H1 (cell line): ENCODE results near the gene SVOPL. TPM values are rescaled to one million over a fixed set of nuclear protein-coding genes. Genes with fewer than 3 reads are reported as not detected.

Experiments used
- CTCF ChIA-PET: fragments of 300-600 bp; sonication (Branson Sonifier 250); formaldehyde crosslinking; loops from one replicate; lab custom pipeline; 2021; ENCODE audit not compliant: partially characterized antibody; lab: Charles Lee
- POLR2A ChIA-PET: fragments of 300-600 bp; sonication (Branson Sonifier 250); formaldehyde crosslinking; loops from one replicate; lab custom pipeline; 2021; ENCODE audit warnings: inconsistent platforms; ENCODE audit not compliant: partially characterized antibody; lab: Charles Lee
- DNase-seq, 2 experiments: peaks; one replicate each; pipeline versions ENCODE4 v3.0.0 to v3.0.0-alpha.2; 2010 to 2022; ENCODE audit warnings: low spot score in 2 of 2, low read depth in 1 of 2, mixed read lengths in 1 of 2
- FAIRE-seq: peaks from 2 replicates; lab custom pipeline; 2011; peaks lifted over from hg19 to GRCh38; lab: Jason Lieb, UNC
- H2AFZ ChIP-seq: 2 replicates; pipeline ENCODE4 v1.8.1; 2012; ENCODE audit warnings: low read length, inconsistent platforms
- H2AK5ac ChIP-seq: 2 replicates; pipeline ENCODE4 v1.6.1; 2013; ENCODE audit warnings: low read depth, low read length
- H2BK120ac ChIP-seq: replicated peaks from 2 replicates; pipeline ENCODE3; 2013; ENCODE audit warnings: low read depth, low read length, inconsistent platforms
- H2BK12ac ChIP-seq: 2 replicates; pipeline ENCODE4 v1.6.1; 2013; ENCODE audit warnings: low read depth, low read length
- H2BK15ac ChIP-seq: 2 replicates; pipeline ENCODE4 v1.6.1; 2013; ENCODE audit warnings: low read length
- H2BK20ac ChIP-seq: 2 replicates; pipeline ENCODE4 v1.6.1; 2013; ENCODE audit warnings: low read length
- H2BK5ac ChIP-seq: 2 replicates; pipeline ENCODE4 v1.6.1; 2013; ENCODE audit warnings: low read depth, low read length
- H3K14ac ChIP-seq: 2 replicates; pipeline ENCODE4 v1.6.1; 2013; ENCODE audit warnings: inconsistent platforms; ENCODE audit not compliant: insufficient read length
- H3K18ac ChIP-seq: 2 replicates; pipeline ENCODE4 v1.6.1; 2013; ENCODE audit warnings: low read length; ENCODE audit errors: extremely low read depth
- H3K23ac ChIP-seq: 2 replicates; pipeline ENCODE4 v1.6.1; 2013; ENCODE audit warnings: inconsistent platforms; ENCODE audit not compliant: insufficient read length
- H3K23me2 ChIP-seq: 2 replicates; pipeline ENCODE4 v1.6.1; 2013; ENCODE audit warnings: low read depth, low read length
- H3K27ac ChIP-seq: 2 replicates; pipeline ENCODE4 v1.6.1; 2011; ENCODE audit warnings: low read depth, low read length, inconsistent platforms
- H3K27me3 ChIP-seq, 4 experiments: replicated peaks in 1 of 4; 1 replicate in 1 of 4; 2 replicates in 3 of 4; pipeline versions ENCODE4 v1.6.1 to v1.8.1; 2011 to 2013; ENCODE audit warnings: low read length in 3 of 4, mild to moderate bottlenecking in 3 of 4, inconsistent platforms in 2 of 4, mixed read lengths in 2 of 4, moderate library complexity in 1 of 4; ENCODE audit not compliant: control insufficient read depth in 3 of 4, insufficient read depth in 3 of 4; ENCODE audit errors: extremely low read depth in 1 of 4
- H3K36me3 ChIP-seq, 4 experiments: 2 replicates each; pipeline versions ENCODE4 v1.6.1 to v1.8.1; 2011 to 2013; ENCODE audit warnings: mild to moderate bottlenecking in 4 of 4, low read length in 3 of 4, moderate library complexity in 2 of 4, control low read depth in 1 of 4, inconsistent platforms in 1 of 4; ENCODE audit not compliant: insufficient read depth in 4 of 4, control insufficient read depth in 2 of 4
- H3K4ac ChIP-seq: replicated peaks from 2 replicates; pipeline ENCODE3; 2013; ENCODE audit warnings: low read length, low read depth, mixed read lengths, inconsistent platforms; ENCODE audit not compliant: insufficient read length
- H3K4me1 ChIP-seq, 4 experiments: replicated peaks in 1 of 4; 1 replicate in 1 of 4; 2 replicates in 3 of 4; pipeline versions ENCODE4 v1.6.1 to v1.8.1; 2011 to 2013; ENCODE audit warnings: low read length in 3 of 4, inconsistent platforms in 2 of 4, mixed read lengths in 1 of 4; ENCODE audit not compliant: insufficient read depth in 4 of 4, control insufficient read depth in 3 of 4
- H3K4me2 ChIP-seq, 2 experiments: 2 replicates each; pipeline versions ENCODE4 v1.6.1 to v1.8.1; 2011 to 2013; ENCODE audit warnings: low read depth in 2 of 2, low read length in 2 of 2, control low read depth in 1 of 2, inconsistent platforms in 1 of 2, mild to moderate bottlenecking in 1 of 2; ENCODE audit not compliant: insufficient read depth in 1 of 2
- H3K4me3 ChIP-seq, 4 experiments: fragments of 200-600, 300-600 bp in 1 of 4; sonication (generic), shearing (Covaris generic), sonication (Bioruptor Twin) in 1 of 4; 2 replicates each; pipeline versions ENCODE4 v1.5.1 to v1.8.1; 2011 to 2016; ENCODE audit warnings: low read length in 4 of 4, low read depth in 3 of 4, control low read depth in 2 of 4, inconsistent platforms in 2 of 4, mild to moderate bottlenecking in 2 of 4, mixed read lengths in 1 of 4, moderate library complexity in 1 of 4; ENCODE audit not compliant: insufficient read depth in 2 of 4; ENCODE audit errors: extremely low read depth in 1 of 4
- H3K56ac ChIP-seq: replicated peaks from 2 replicates; pipeline ENCODE3; 2013; ENCODE audit warnings: low read depth, mild to moderate bottlenecking, mixed read lengths, low read length, inconsistent platforms; ENCODE audit not compliant: insufficient read length
- H3K79me1 ChIP-seq: 2 replicates; pipeline ENCODE4 v1.6.1; 2013; ENCODE audit warnings: low read depth, low read length, control low read depth
- H3K79me2 ChIP-seq, 2 experiments: 2 replicates each; pipeline versions ENCODE4 v1.6.1 to v1.8.1; 2012 to 2013; ENCODE audit warnings: low read length in 2 of 2, mild to moderate bottlenecking in 2 of 2, inconsistent platforms in 1 of 2; ENCODE audit not compliant: insufficient read depth in 2 of 2, control insufficient read depth in 1 of 2
- H3K9ac ChIP-seq, 4 experiments: replicated peaks in 1 of 4; 1 replicate in 1 of 4; 2 replicates in 3 of 4; pipeline versions ENCODE4 v1.6.1 to v1.8.1; 2011 to 2013; ENCODE audit warnings: low read depth in 3 of 4, low read length in 3 of 4, control low read depth in 2 of 4, mild to moderate bottlenecking in 2 of 4, moderate library complexity in 2 of 4, inconsistent platforms in 1 of 4; ENCODE audit errors: extremely low read depth in 1 of 4
- H3K9me3 ChIP-seq, 2 experiments: 2 replicates each; pipeline versions ENCODE4 v1.6.1 to v1.8.1; 2012 to 2013; ENCODE audit warnings: mild to moderate bottlenecking in 2 of 2, moderate library complexity in 2 of 2, control low read depth in 1 of 2, inconsistent platforms in 1 of 2, low read depth in 1 of 2, low read length in 1 of 2, mixed read lengths in 1 of 2; ENCODE audit not compliant: insufficient read depth in 2 of 2
- H4K20me1 ChIP-seq, 2 experiments: replicated peaks in 1 of 2; 2 replicates each; pipeline versions ENCODE3 to v1.8.1; 2011 to 2013; ENCODE audit warnings: inconsistent platforms in 2 of 2, low read length in 2 of 2, mild to moderate bottlenecking in 1 of 2; ENCODE audit not compliant: insufficient read depth in 2 of 2, control insufficient read depth in 1 of 2
- H4K5ac ChIP-seq: 2 replicates; pipeline ENCODE4 v1.6.1; 2013; ENCODE audit warnings: low read length, low read depth, mixed read lengths, inconsistent platforms; ENCODE audit not compliant: insufficient read length
- H4K8ac ChIP-seq: 2 replicates; pipeline ENCODE4 v1.8.0; 2013; ENCODE audit warnings: mild to moderate bottlenecking, moderate library complexity, low read length, inconsistent platforms; ENCODE audit not compliant: insufficient read depth; ENCODE audit errors: extremely low read depth
- H4K91ac ChIP-seq: replicated peaks from 2 replicates; pipeline ENCODE3; 2013; ENCODE audit warnings: low read length, mixed read lengths, inconsistent platforms; ENCODE audit not compliant: insufficient read length
- RAD21 ChIP-seq, 2 experiments: IDR thresholded peaks in 1 of 2; conservative IDR thresholded peaks in 1 of 2; 2 replicates each; pipeline ENCODE4 v1.6.1; 2011; ENCODE audit warnings: low read depth in 2 of 2, low read length in 2 of 2, improper control_type of control experiment in 1 of 2, inconsistent platforms in 1 of 2, mild to moderate bottlenecking in 1 of 2, moderate library complexity in 1 of 2
- SIX5 ChIP-seq: IDR thresholded peaks from 2 replicates; pipeline ENCODE4 v1.6.1; 2011; ENCODE audit warnings: mild to moderate bottlenecking, low read depth, low read length
- SUZ12 ChIP-seq: fragments of 200-600 bp; sonication (generic); IDR thresholded peaks from 2 replicates; pipeline ENCODE4 v1.6.1; 2012; ENCODE audit warnings: mild to moderate bottlenecking, inconsistent platforms, low read length, moderate library complexity, mixed read lengths
- WGBS, 2 experiments: shearing (Covaris generic) in 1 of 2; methylation state at CpG; one replicate each; pipeline versions ENCODE4 v1.1.6 to v1.1.7; 2013 to 2015; ENCODE audit warnings: low lambda C conversion rate in 2 of 2, mixed read lengths in 2 of 2, inconsistent platforms in 1 of 2, low coverage in 1 of 2, missing lambda C conversion rate in 1 of 2; ENCODE audit not compliant: insufficient replicate concordance in 2 of 2, insufficient coverage in 1 of 2, insufficient read length in 1 of 2; ENCODE audit errors: extremely low coverage in 1 of 2, missing lambda C conversion rate in 1 of 2; 5-methylcytosine and 5-hydroxymethylcytosine counted together
- polyA plus RNA-seq, 7 experiments: library from polyadenylated mRNA; depleted of rRNA in 3 of 7; stranded (reverse) in 5 of 7; unstranded in 2 of 7; fragments of >200 nt in 5 of 7; fragments of 200-250 nt in 2 of 7; gene quantifications; 1 replicate in 5 of 7; 2 replicates in 1 of 7; 4 replicates in 1 of 7; pipeline versions ENCODE4 v1.2.1 to v1.2.3, GENCODE V29; 2011 to 2013; ENCODE audit warnings: missing spikeins in 2 of 7, mixed read lengths in 2 of 7
- total RNA-seq: library from RNA; stranded (reverse); fragmentation: NEBNext Ultra II Directional; extraction: Animal tissue kit (Norgen Biotek cat#: 25700); gene quantifications from 2 replicates; pipeline ENCODE4 v1.2.1, GENCODE V29; 2021
- TF ChIP-seq, protein P1 (sequence below): IDR thresholded peaks from 2 replicates; pipeline ENCODE4 v1.6.1; 2011; ENCODE audit warnings: low read length, improper control_type of control experiment

SVOPL gene
- total and polyA plus RNA-seq, 2 of the 8 experiments (the other 6 are each of a cell fraction or from before 2014, with no cell fraction given), result 1.1 to 1.4 TPM

DNA sequence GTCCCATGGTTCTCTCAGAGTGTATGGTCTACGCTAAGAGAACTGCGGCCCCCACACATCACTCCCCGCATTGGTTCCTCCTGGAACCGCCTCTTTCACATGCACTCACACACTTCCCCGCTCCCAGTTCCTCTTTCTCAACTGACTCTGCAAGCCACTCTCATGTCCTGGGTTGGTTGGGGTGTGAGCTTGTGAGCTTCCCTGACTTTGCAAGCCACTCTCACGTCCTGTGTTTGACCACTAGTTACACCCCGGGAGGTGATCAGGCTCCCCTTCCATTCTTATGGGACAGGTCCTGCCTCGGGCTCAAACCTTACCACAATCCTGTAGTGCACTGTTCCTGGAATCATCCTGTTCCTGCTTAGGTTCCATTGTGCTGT lies 136.1 kb downstream of the SVOPL start:
- Histone ChIP-seq H3K14ac (no peak overlapping the region), H4K20me1 (no peaks in the 10 kb centered on the region), H3K4me2 (no peak overlapping the region), H4K91ac (no peak overlapping the region), H2BK20ac (no peak overlapping the region), H2BK120ac (no peak overlapping the region), H3K4ac (no peak overlapping the region), H2AK5ac (no peak overlapping the region), H3K18ac (no peak overlapping the region), H3K4me3 (no peak overlapping the region), H3K56ac (no peak overlapping the region), H3K79me1 (peaks cover 3% of the 10 kb centered on the region; the same call in 1 of the 2 replicates), H3K27ac (no peak overlapping the region), H3K36me3 (peaks cover 60 to 100% (median 88%) of the 10 kb centered on the region in 4 experiments), H2BK12ac (no peak overlapping the region), H2BK5ac (no peak overlapping the region), H3K4me1 (no peaks in the 10 kb centered on the region), H3K9me3 (peaks cover 39 to 41% of the 10 kb centered on the region in 2 experiments), H2BK15ac (no peak overlapping the region), H3K27me3 (no peaks in the 10 kb centered on the region), H3K23me2 (no peaks in the 10 kb centered on the region), H3K23ac (no peak overlapping the region), H3K9ac (no peak overlapping the region), H2AFZ (no peak overlapping the region), H4K5ac (no peak overlapping the region), H3K79me2 (peaks cover 0 to 30% of the 10 kb centered on the region in 2 experiments; a peak in 2 of 4 replicates), H4K8ac (no peak overlapping the region; the same call in 1 of the 2 replicates)
- POLR2A ChIA-PET, result no interaction called here
- CTCF ChIA-PET, result interaction anchor here (0.7 kb wide), 1 partner anchor 96 kb away, joined by 3 read pairs; no protein-coding TSS in a partner anchor
- TF ChIP-seq SUZ12, result no peak
- TF ChIP-seq, protein P1, sequence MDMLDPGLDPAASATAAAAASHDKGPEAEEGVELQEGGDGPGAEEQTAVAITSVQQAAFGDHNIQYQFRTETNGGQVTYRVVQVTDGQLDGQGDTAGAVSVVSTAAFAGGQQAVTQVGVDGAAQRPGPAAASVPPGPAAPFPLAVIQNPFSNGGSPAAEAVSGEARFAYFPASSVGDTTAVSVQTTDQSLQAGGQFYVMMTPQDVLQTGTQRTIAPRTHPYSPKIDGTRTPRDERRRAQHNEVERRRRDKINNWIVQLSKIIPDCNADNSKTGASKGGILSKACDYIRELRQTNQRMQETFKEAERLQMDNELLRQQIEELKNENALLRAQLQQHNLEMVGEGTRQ, result no peak
- TF ChIP-seq SIX5, result no peak
- TF ChIP-seq RAD21 (IDR thresholded peaks at IDR 0.05 in 1 of 2, conservative IDR thresholded peaks at IDR 0.05 in 1 of 2; ENCODE audit: low read depth in 2 of 2, low read length in 2 of 2), result no peak
- WGBS, 2 experiments, result 86% methylated on average over 8 of the region's 8 CpGs; no CpG with 5 or more reads in 1 of the 2 experiments
- DNase-seq (no peak), FAIRE-seq (no peak)
